ENCODE data around the gene MT2A. TPM values are rescaled to one million over a fixed set of nuclear protein-coding genes. Genes with fewer than 3 reads are reported as not detected.

The MT2A gene
- total RNA-seq, 1 donor, result 33.7 TPM

Other genes with a start within 250 kb of the MT2A start
- 279 and 339 TPM in 2 replicates for gene AMFR, start 183.0 kb upstream of the MT2A start, total RNA-seq
- gene NUDT21, start 157.3 kb upstream of the MT2A start, total RNA-seq, result 58.6 and 64.5 TPM in 2 replicates
- gene OGFOD1, start 157.0 kb upstream of the MT2A start, total RNA-seq, result 39.2 and 47.4 TPM in 2 replicates
- 62.2 and 77.5 TPM in 2 replicates for gene BBS2, start 88.6 kb upstream of the MT2A start, total RNA-seq
- not detected in 2 replicates for gene MT4, start 43.5 kb upstream of the MT2A start, total RNA-seq
- gene MT3, start 19.1 kb upstream of the MT2A start, total RNA-seq, result not detected in 2 replicates
- gene MT1E, start 17.2 kb downstream of the MT2A start, total RNA-seq, result 105 and 119 TPM in 2 replicates
- 8.5 and 8.7 TPM in 2 replicates for gene MT1M, start 24.1 kb downstream of the MT2A start, total RNA-seq
- 0.59 TPM in 1 of 2 replicates, not detected in the other for gene MT1A, start 30.1 kb downstream of the MT2A start, total RNA-seq
- gene MT1B, start 43.3 kb downstream of the MT2A start, total RNA-seq, result not detected in 2 replicates
- 2.1 and 3.3 TPM in 2 replicates for gene MT1F, start 49.4 kb downstream of the MT2A start, total RNA-seq
- gene MT1G, start 59.5 kb downstream of the MT2A start, total RNA-seq, result not detected in 2 replicates
- gene MT1H, start 61.2 kb downstream of the MT2A start, total RNA-seq, result not detected in 2 replicates
- gene MT1X, start 73.9 kb downstream of the MT2A start, total RNA-seq, result 81.4 and 86.0 TPM in 2 replicates
- 36.8 and 40.5 TPM in 2 replicates for gene NUP93, start 121.5 kb downstream of the MT2A start, total RNA-seq